Brain pericyte (primary cell): ENCODE results near the gene ITSN1.

ENCODE experiments used
- DNase-seq: peaks from one replicate; pipeline ENCODE4 v3.0.0-alpha.2; 2012; ENCODE audit warnings: low read depth, low spot score

The ITSN1 gene

GRCh38 chr21:33886321-33886720, 244.0 kb downstream of the ITSN1 start:
- no peak for DNase-seq

GRCh38 chr21:33890187-33890586, 247.9 kb downstream of the ITSN1 start:
- DNase-seq, result no peak

DNA sequence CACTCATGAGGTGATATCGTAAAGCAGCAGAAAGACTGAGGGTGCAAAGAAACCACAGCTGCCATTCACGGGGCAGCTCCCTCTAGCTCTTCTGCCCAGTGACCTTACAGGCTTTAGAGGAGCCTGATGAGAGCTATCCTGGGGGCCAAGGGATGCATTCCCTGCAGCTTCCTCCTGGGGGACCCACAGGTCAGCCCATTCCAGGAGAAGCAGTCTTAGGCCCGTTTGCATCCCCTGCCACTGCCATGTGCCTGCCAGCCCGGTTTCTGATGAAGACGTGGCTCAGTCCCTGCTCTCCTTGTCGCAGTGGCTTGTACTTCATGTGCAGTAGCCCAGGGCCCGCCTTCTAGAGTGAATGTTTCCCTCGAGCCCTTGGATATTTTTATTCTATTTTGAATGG, 250.6 kb downstream of the ITSN1 start:
- no peak for DNase-seq

DNA sequence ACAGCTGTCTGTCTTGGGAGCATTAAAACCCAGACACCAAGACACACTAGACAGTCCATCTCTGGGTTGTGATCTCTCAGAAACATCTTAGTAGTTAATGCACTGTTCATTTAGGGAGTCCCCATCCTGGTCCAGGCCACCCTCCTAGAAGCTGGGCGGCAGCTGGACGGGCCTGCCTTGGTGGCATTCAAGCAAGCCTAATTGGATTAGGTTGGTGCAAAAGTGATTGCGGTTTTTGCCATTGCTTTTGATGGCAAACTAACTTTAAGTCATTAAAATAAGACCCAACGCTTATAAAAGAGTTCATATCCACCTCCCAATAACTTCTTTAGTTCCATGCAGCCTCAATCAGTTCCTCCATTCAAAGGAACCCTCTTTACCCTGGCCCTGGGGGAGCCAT, 251.6 kb downstream of the ITSN1 start:
- no peak for DNase-seq

GRCh38 chr21:33894736-33895288, 252.5 kb downstream of the ITSN1 start:
- DNase-seq, result peak; percentile 50

DNA sequence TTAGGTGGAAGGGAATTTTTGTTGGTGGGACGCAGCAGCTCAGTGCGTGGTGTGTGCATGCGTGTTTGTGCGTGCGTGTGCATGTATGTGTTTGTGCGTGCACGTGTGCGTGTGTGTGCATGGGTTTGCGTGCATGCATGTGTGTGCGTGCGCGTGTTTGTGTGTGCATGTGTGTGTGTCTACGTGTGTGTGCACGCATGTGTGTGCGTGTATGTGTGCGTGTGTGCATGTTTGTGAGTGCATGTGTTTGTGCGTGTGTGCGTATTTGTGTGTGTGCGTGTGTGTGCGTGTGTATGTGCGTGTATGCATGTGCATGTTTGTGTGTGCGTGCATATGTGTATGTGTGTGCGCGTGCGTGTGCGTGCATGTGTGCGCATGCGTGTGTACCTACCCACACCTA, 253.1 kb downstream of the ITSN1 start:
- no peak for DNase-seq

GRCh38 chr21:33896691-33897090, 254.4 kb downstream of the ITSN1 start:
- no peak for DNase-seq

DNA sequence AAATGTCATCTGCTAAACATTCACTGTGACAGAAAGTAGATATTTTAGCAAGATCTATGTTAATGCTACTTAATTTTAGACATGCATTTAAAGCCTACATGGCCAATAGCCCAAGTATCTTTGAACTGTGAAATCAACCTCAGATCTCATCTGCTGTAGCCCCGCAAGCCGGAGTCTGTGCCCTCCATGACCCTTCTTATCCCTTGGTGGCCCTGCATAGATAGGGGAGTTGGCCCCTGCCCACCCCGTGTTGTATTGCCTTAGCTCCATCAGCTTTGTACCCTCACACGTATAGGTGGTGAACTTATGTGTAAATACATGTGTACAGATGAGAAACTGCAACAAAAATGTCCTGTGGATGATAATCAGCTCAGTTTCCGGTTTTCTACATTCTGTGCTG, 254.8 kb downstream of the ITSN1 start:
- no peak for DNase-seq

GRCh38 chr21:33897739-33898138, 255.4 kb downstream of the ITSN1 start:
- no peak for DNase-seq

DNA sequence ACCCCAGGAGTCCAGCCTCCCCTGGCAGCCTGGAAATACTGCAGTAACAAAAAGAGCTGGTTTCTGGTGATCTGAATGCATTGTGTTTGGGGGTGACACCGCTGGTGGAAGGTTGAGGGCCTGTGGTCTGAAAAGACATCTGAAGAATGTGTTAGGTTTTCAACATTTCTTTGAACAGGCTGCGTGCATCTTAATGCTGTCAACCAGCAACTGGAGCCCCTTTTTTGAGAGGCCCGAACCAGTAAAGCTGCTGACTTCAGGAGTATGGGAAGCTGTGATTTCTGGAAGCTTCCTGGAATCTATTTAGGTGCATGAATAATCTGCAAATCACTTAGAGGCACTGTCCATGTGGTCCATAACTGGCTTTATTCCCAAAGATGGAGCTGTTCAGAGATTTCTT, 256.3 kb downstream of the ITSN1 start:
- no peak for DNase-seq

- DNase-seq, result no peak
Observed at GRCh38 chr21:33899199-33899598, 256.9 kb downstream of the ITSN1 start.

DNA sequence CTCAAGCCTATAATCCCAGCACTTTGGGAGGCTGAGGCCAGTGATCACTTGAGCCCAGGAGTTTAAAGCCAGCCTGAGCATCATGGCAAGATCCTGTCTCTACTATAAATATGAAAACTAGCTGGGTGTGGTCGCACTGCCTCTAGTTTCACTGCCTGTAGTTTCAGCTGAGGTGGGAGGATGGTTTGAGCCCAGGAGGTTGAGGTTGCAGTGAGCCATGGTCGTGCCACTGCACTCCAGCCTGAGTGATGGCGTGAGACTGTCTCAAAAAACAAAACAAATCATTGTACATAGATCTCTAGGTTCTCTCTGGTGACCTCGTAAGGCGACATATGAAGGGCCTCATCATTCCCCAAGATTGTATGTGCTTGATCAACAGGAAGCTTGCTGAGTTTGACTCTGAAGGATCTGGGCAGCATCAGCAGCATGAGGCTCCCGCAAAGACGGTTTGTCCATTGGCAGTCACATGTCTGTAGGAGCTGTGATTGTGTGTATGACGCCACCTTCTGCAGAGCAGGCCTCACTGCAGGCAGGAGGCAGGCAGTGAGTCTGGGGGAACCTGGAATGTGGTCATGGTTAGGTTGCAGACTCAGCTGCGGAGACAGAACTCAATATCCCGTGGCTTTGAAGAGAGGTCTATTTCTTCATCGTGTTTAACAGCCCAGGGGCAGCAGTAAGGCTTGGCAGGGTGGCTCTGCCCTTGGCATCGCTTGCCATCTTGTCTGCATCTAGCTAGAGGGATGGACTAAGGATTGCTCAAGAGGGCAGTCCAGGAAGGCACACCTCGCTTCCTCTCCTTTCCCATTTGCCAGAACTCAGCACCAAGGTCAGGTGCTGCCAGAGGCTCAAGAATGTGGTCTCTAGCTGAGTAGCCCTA, 259.3 kb downstream of the ITSN1 start:
- DNase-seq, result no peak

DNA sequence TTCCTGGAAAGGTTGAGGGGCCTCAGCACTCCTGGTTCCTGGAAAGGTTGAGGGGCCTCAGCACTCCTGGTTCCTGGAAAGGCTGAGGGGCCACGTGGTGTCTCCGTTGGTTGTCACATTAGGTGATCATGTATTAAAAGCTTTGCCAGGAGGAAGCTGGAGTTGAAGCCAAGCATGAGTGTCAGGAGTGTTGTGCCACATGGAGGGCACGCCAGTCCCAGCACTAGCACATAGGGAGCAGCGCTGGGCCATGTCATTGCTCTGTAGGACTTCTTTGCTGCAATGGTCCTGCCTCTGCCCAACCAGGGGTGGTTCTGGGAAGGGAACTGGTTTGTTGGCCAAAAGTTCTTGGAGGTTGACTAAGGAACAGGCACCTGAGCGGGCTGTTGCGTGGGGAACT, 260.0 kb downstream of the ITSN1 start:
- no peak for DNase-seq

GRCh38 chr21:33904041-33904440, 261.7 kb downstream of the ITSN1 start:
- DNase-seq, result no peak

GRCh38 chr21:33908760-33909159, 266.5 kb downstream of the ITSN1 start:
- DNase-seq, result no peak

- DNase-seq, result no peak
Observed at GRCh38 chr21:33909756-33910155, 267.5 kb downstream of the ITSN1 start.

GRCh38 chr21:33914188-33914587, 271.9 kb downstream of the ITSN1 start:
- DNase-seq, result no peak

DNA sequence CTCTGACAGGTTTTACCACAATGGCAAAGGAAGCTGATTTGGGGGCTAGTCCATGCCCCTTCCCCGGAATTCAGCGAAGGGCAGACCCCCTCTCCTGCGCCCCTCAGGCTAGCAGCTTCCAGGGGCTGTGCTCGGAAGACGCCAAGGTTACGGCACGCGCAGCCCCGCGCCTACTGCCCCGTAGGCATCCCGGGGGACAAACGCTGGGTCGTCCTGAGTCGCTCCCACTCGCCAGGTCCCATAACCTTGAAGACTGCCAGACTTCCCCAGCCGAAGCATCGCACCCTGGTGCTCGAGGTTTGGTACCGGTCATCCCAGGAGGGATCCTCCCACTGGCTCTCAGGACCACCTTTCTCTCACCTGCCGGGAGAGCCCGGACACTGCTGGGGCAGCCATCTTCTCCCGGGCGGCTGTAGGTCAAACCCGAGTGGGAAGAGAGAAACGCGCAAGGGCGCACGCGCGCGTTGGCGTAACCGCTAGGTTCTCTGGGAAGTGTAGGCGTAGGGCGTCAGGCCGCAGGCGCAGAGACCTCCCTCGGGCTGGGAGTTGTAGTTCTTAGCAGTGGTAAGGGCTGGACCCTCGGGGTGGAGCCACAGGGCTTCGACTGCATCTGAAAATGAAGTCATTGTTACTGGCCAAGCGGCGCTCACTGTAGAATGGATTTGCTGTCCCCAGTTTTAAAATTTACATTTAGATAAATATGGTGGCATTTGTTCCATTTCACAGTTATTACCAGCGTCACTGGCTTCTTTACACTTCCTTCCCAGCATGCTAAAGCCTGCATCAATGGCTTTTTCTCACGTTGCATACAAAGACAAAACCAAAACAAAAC, 273.3 kb downstream of the ITSN1 start, which contains the start of gene ATP5PO:
Gene ATP5PO (minus strand): TSS at position 437 of the 832 bp plus-strand sequence. CDS start 41 bp downstream, at position 396.
- DNase-seq, result peak; percentile 95

GRCh38 chr21:33916200-33916567, 273.9 kb downstream of the ITSN1 start:
- no peak for DNase-seq

DNA sequence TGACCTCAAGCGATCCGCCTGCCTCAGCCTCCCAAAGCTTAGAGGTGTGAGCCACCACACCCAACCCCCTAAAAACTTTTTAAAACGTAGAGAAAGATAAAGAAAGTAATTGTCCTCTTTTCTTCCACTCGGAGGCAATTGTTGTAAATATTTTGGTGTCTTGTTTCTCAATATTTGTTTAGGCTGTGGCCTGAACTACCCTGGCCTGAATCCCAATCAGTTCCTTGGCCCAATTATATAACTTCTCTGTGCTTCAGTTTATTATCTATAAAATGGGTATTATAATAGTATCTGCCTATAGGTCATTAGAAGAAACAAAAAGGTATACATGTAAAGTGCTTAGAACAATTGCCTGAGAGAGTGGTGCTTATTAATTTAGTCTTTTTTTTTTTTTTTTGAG, 275.1 kb downstream of the ITSN1 start:
- DNase-seq, result no peak

- DNase-seq, result peak; percentile 39
Observed at GRCh38 chr21:33924079-33924765, 281.9 kb downstream of the ITSN1 start.

DNA sequence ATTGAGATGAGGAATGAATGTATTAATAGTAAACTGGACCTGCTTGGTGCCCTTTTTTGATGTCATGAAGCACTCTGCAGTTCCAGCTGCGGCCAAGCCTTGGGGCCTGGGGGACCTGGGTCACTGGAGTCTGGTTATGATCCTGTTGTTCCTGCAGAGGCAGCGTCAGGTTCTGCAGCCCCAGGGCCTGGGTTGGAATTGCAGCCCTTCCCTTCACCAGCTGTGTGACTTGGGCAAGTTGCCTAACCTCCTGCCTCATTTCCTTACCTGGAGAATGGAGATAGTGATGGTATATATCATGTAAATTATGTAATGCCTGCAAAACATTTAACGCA, 282.4 kb downstream of the ITSN1 start:
- no peak for DNase-seq
